Measurements from ENCODE around the gene EVPL.
"Not testable (repeated sequence)": the region's sequence is repeated elsewhere in the genome, so short reads cannot be mapped to it uniquely, and the experiment has no call there.

DNA sequence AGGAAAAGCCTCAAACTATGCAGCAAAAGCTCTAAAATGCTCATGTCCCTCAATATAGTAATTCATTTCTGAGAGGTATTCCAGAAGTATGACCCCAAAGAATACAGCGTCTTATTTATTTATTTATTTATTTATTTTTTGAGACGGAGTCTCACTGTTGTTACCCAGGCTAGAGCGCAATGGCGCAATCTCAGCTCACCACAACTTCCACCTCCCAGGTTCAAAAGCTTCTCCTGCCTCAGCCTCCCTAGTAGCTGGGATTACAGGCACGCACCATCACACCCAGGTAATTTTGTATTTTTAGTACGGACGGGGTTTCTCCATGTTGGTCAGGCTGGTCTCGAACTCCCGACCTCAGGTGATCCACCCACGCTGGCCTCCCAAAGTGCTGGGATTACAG is 58.1 kb downstream of the EVPL start:
- TF ChIP-seq, protein P1, sequence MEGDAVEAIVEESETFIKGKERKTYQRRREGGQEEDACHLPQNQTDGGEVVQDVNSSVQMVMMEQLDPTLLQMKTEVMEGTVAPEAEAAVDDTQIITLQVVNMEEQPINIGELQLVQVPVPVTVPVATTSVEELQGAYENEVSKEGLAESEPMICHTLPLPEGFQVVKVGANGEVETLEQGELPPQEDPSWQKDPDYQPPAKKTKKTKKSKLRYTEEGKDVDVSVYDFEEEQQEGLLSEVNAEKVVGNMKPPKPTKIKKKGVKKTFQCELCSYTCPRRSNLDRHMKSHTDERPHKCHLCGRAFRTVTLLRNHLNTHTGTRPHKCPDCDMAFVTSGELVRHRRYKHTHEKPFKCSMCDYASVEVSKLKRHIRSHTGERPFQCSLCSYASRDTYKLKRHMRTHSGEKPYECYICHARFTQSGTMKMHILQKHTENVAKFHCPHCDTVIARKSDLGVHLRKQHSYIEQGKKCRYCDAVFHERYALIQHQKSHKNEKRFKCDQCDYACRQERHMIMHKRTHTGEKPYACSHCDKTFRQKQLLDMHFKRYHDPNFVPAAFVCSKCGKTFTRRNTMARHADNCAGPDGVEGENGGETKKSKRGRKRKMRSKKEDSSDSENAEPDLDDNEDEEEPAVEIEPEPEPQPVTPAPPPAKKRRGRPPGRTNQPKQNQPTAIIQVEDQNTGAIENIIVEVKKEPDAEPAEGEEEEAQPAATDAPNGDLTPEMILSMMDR (IDR thresholded peaks at IDR 0.05): not testable (repeated sequence)
- not testable (repeated sequence) for TF ChIP-seq POLR2A (IDR thresholded peaks at IDR 0.05)

All from thyroid gland (tissue), 4 donors.